NCI-H128 (cell line): ENCODE data around the gene XYLT2.
"Not testable (repeated sequence)": the region's sequence is repeated elsewhere in the genome, so short reads cannot be mapped to it uniquely, and the experiment has no call there.

Experiments
- DNase-seq: peaks from one replicate; lab custom pipeline; 2025; ENCODE audit not compliant: unreplicated experiment; lab: John Stamatoyannopoulos, UW

XYLT2 gene

GRCh38 chr17:50345432-50346312 is at the start of gene XYLT2:
XYLT2 (plus strand) TSS chr17:50346126; CDS start chr17:50346141, 15 bp downstream.
- peak; percentile 27 for DNase-seq

GRCh38 chr17:50297407-50297865 is 48.5 kb upstream of the XYLT2 start:
- no peak for DNase-seq

GRCh38 chr17:50298018-50298417 is 47.9 kb upstream of the XYLT2 start:
- no peak for DNase-seq

- DNase-seq = no peak
These were observed 46.1 kb upstream of the XYLT2 start for GRCh38 chr17:50299776-50300175.

DNA sequence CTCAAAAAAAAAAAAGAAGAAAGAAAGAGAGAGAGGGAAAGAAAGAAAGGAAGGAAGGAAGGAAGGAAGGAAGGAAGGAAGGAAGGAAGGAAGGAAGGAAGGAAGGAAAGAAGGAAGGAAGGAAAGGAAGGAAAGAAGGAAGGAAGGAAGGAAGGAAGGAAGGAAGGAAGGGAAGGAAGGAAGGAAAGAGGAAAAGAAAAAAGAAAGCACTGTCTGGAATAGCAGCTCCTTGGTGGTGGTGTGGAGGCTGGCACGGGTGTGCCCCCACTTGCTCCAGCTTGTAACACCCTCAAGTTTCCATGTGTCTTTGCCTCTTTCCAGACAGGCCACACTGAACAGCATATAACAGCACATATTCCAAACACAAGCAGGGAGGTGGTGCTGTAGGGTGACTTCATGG is 45.1 kb upstream of the XYLT2 start:
- not testable (repeated sequence) for DNase-seq

- DNase-seq = no peak
These were observed 43.9 kb upstream of the XYLT2 start for GRCh38 chr17:50301891-50302584.

GRCh38 chr17:50303051-50303450 is 42.9 kb upstream of the XYLT2 start:
- no peak for DNase-seq

DNA sequence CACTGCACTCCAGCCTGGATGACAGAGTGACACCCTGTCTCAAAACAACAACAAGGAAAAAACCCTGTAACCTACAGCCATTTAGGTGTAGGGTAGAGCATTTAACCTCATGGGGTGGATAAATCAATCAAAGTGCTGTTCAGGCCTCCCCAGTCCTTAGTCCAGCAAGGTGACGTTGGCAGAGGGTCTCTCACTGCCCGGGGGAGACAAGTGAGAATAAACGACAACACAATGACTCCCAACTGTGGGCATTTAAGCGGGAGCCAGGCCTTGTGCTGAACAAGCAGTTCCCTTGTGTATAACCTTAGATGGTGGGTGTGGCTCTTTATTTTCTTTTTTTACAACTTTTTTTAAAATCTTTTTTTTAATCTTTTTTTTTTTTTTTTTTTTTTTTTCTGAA is 42.3 kb upstream of the XYLT2 start:
- DNase-seq = no peak

DNA sequence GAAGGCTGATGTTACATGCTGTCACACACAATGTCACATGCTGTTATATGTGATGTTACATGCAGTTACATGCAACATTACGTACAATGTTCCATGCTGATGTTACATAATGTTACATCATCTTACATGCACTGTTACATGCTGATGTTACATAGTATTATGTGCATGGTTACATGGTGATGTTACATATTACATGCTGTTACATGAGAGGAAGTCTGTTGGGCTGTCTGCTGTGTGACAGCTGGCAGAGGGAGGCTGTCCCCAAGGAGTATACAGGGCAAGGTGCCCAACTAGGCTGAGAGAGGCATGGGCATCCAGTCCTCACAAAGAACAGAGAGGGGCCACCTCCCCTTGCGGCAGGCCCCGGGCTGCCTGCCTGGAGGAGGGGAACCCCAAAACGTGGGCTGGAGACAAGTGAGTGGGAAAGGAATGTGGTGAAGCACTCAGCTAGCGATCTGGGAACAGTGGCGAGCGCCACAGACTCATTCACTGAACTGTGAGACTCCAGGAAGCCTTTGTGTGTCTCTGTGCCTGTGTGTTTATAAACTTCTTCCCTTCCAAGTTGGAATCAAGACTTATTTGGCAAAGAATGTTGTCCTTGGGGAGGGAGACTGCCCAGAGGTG is 41.0 kb upstream of the XYLT2 start:
- DNase-seq = no peak

GRCh38 chr17:50307654-50308053 is 38.3 kb upstream of the XYLT2 start:
- no peak for DNase-seq

DNA sequence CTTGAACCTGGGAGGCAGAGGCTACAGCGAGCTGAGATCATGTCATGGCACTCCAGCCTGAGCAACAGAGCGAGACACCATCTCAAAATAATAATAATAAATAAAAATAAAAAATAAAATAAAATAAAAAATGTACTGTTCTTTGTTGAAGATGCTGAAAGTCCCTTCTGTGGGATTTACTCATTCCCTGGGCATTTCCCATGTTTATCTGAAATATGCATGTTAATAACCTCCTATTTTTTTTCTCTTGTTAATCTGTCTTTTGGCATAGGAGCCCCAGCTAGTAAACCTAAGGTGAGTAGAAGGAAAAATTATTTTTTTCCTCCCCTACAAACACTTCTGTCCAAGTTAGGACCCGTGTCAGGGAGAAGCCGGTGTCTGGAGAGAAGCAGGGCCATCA is 37.3 kb upstream of the XYLT2 start:
- DNase-seq = no peak

DNA sequence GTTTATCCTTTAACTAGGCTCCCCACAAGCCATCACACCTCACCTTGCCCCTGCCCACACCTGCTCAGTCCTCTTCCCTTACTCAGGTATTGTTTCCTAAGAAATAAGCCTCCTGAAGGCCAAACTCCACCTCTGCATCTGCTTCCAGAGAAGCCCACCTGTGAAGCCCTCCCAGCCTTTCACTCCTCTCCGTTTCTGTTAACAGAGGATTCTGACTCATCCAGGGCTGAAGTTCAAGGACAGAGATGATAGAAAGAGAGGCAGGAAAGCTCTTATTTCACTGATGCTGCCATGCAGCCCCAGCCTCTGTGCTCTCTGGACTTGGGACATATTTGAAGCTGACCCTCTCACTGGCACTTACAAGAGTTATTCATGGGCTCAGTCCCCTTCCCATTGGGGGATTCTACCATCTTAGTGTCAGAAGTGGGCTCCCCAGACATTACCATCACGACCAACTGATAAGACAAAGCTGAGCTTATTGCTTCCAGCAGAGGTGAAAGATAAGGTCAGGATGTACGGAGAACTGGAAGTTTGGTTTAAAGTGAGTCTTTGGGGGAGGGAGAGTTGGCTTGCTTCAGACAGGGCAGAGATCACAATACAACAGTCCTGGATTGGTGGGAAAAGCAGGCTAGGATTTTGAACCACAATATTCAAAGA is 35.3 kb upstream of the XYLT2 start:
- no peak for DNase-seq

DNA sequence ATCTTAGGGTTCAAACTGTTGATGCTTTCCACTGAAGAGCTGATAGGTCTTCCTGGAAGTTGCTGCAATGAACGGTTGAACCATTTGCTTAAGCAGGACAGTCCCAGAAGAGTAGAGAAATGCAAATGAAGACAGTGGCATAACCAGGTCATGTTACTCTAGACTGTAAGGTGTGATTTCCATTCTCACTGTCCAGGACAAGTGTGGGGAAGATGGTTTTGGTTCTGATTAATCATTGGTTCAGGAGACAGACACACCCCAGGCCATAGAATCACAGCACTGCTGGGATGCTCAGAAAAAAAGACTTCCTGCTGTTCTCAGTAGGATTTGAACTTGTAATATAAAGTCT is 34.8 kb upstream of the XYLT2 start:
- DNase-seq = no peak

GRCh38 chr17:50311483-50311882 is 34.4 kb upstream of the XYLT2 start:
- no peak for DNase-seq

DNA sequence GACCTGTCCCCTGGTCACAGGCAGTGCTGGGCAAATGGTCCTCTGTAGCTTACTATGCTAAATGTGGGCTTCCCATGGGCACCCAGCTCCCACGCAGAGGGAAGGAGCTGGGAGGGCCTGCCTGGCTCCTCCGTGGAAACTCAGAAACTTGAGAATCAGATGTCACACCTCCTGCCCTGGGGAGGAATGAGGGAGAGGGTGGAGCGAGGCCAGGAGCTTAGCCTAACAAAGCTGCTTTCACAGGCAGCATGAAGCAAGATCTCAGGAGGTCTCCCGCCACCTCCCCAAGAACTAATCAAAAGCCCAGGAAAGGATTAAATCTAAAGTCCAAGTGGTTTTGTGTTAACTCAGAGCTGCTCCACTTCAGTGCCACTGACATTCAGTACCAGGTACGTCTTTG is 33.6 kb upstream of the XYLT2 start:
- no peak for DNase-seq

GRCh38 chr17:50314456-50315011 is 31.4 kb upstream of the XYLT2 start:
- DNase-seq = no peak

DNA sequence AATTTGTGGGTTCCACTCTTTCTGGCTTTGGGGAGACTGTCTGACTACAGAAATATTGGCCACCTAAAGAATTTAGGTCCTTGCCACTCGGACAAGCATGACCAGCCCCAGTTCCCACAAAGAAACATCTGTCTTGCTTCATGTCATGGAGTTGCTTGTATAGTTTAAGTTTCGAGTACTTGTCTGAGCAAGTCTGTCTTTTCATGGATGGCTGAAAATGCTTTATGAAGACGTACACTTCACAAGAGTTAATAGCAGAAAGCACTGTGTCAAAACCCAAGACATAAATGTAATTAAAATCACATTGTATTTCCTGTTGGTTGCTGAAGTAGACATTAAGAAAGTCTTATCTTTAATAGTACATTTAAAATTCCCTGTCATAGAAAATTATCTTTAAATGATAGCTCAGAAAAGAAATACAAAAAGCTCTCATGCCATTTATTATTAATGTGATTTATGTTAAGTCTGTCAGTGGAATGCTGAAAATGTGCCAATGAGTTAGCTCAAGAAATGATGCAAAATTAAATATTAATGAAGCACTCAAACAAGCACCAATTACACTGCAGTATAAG is 29.8 kb upstream of the XYLT2 start:
- no peak for DNase-seq

DNA sequence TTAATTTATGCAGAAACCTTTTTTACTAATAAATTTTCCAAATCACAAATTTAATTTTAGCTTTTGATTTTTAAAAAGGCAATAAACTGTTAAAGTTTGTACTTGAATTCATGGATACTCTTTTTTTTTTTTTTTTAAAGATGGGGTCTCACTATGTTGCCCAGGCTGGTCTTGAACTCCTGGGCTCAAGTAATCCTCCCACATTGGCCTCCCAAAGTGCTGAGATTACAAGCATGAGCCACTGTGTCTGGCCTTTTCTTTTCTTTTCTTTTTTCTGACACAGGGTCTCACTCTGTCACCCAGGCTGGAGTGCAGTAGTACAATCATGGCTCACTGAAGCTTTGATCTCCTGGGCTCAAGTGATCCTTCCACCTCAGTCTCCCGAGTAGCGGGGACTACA is 29.3 kb upstream of the XYLT2 start:
- DNase-seq = not testable (repeated sequence)

DNA sequence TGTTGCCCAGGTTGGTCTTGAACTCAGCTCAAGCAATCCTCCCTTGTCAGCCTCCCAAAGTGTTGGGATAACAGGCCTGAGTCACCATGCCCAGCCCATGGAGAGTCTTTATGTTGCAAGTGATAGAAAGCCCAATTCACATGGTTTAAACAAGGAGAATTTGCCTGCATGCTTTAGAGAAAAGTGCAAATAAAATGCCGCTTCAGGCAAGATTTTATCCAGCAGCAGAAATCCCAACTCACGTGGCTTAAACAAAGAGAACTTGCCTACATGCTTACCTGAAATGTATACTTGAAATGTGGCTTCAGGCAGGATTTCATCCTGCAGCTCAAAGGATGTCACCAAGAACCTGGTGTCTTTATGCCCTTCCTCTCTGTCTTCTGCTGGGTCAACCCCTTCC is 28.8 kb upstream of the XYLT2 start:
- DNase-seq = no peak

- DNase-seq = no peak
These were observed 27.2 kb upstream of the XYLT2 start for GRCh38 chr17:50318501-50319285.
